ENCODE measurements around the gene SYT17. TPM values are rescaled to one million over a fixed set of nuclear protein-coding genes. Genes with fewer than 3 reads are reported as not detected.

The SYT17 gene
- total and polyA plus RNA-seq, 2 experiments from 2014 or later: not detected

DNA sequence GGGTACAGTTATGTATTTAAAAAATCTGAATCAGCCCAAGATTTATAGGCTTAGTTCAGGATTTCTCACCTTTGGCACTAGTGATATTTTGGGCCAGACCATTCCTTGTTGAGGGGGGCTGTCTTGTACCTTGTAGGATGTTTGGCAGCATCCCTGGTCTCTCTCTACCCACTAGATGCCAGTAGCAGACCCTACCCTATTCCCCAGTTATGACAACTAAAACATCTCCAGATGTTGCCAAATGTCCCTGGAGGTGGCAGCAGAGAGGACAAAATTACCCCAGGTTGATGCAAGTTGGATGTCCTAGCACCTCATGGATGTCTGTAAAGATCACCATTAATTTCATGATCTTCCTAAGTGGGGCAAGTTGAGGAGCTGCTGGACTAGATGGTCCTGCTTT lies 45.8 kb downstream of the SYT17 start:
- no peaks in the 10 kb centered on the region for H4K20me1 ChIP-seq (ENCODE audit: insufficient read depth)
- H3F3A ChIP-seq (ENCODE audit: insufficient read depth): no peaks in the 10 kb centered on the region
- DNase-seq: no peak
- in situ Hi-C loops (cut with MboI): no loop called here
- H2AFZ ChIP-seq: no peak overlapping the region
- no peak overlapping the region for H3K9ac ChIP-seq
- no peaks in the 10 kb centered on the region for H3K9me3 ChIP-seq (ENCODE audit: low read depth)
- no peaks in the 10 kb centered on the region for H3K36me3 ChIP-seq (ENCODE audit: low read depth)
- H3K79me2 ChIP-seq (ENCODE audit: insufficient read depth): no peaks in the 10 kb centered on the region
- H3K4me1 ChIP-seq (ENCODE audit: insufficient read depth): no peaks in the 10 kb centered on the region
- no peak overlapping the region for H3K4me3 ChIP-seq
- no peak for TF ChIP-seq EZH2phosphoT487 (IDR thresholded peaks at IDR 0.05; ENCODE audit: insufficient read depth, low read depth)
- TF ChIP-seq EZH2 (IDR thresholded peaks at IDR 0.05; ENCODE audit: insufficient read depth, poor library complexity, severe bottlenecking): no peak
- H3K4me2 ChIP-seq (ENCODE audit: unreplicated experiment): no peak overlapping the region
- H3K9me2 ChIP-seq (ENCODE audit: insufficient read depth): no peaks in the 10 kb centered on the region
- H3K27me3 ChIP-seq (replicated peaks; ENCODE audit: insufficient read depth): no peaks in the 10 kb centered on the region
- no peak overlapping the region for H3K27ac ChIP-seq

DNA sequence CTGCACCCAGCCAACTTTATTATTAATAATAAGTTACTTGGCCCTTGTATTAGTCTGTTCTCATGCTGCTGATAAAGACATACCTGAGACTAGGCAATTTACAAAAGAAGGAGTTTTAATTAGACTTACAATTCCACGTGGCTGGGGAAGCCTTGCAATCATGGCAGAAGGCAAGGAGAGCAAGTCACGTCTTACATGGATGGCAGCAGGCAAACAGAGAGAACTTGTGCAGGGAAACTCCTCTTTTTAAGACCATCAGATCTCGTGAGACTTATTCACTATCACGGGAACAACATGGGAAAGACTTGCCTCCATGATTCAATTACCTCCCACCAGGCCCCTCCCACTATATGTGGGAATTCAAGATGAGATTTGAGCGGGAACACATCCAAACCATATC lies 47.7 kb downstream of the SYT17 start:
- Histone ChIP-seq H3K4me1 (ENCODE audit: insufficient read depth) (no peaks in the 10 kb centered on the region), H3K36me3 (ENCODE audit: low read depth) (no peaks in the 10 kb centered on the region), H3K4me2 (ENCODE audit: unreplicated experiment) (no peak overlapping the region), H3K9me2 (ENCODE audit: insufficient read depth) (no peaks in the 10 kb centered on the region), H3K79me2 (ENCODE audit: insufficient read depth) (no peaks in the 10 kb centered on the region), H3K27ac (no peak overlapping the region), H3K9me3 (ENCODE audit: low read depth) (no peaks in the 10 kb centered on the region), H4K20me1 (ENCODE audit: insufficient read depth) (no peaks in the 10 kb centered on the region), H3F3A (ENCODE audit: insufficient read depth) (no peaks in the 10 kb centered on the region), H3K27me3 (replicated peaks; ENCODE audit: insufficient read depth) (no peaks in the 10 kb centered on the region), H3K4me3 (no peak overlapping the region), H3K9ac (no peak overlapping the region), H2AFZ (no peak overlapping the region)
- WGBS, 2 experiments (ENCODE audit: low coverage in 1 of 2, low lambda C conversion rate in 2 of 2, missing lambda C conversion rate in 2 of 2): 31 to 33% methylated on average over 5 of the region's 5 CpGs
- no peak for DNase-seq
- in situ Hi-C loops (cut with MboI): no loop called here
- no peak for TF ChIP-seq EZH2 (IDR thresholded peaks at IDR 0.05; ENCODE audit: insufficient read depth, poor library complexity, severe bottlenecking)
- no peak for TF ChIP-seq EZH2phosphoT487 (IDR thresholded peaks at IDR 0.05; ENCODE audit: insufficient read depth, low read depth)

DNA sequence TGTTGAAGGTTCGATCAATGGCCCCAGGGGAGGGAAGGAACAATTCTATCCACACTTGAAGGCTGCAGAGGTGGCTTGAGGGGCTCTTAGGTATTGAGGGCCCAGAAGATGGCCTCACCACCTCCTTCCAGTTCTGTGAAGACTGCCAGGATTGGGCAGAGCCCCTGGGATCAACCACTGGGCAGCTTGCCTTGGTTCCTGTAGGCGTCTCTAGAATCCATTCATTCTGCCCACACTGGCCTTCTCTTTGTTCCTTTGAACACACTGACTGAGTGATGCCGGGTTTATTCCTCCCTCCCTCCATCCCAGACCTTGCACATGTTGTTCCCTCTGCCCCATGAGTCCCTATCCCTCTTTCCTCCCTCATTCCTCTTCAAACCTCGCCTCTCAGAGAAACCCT lies 50.5 kb downstream of the SYT17 start:
- Histone ChIP-seq H4K20me1 (ENCODE audit: insufficient read depth) (no peaks in the 10 kb centered on the region), H3K9ac (no peak overlapping the region), H2AFZ (no peak overlapping the region), H3K36me3 (ENCODE audit: low read depth) (no peaks in the 10 kb centered on the region), H3K4me1 (ENCODE audit: insufficient read depth) (no peaks in the 10 kb centered on the region), H3K9me2 (ENCODE audit: insufficient read depth) (no peaks in the 10 kb centered on the region), H3K9me3 (ENCODE audit: low read depth) (no peaks in the 10 kb centered on the region), H3F3A (ENCODE audit: insufficient read depth) (no peaks in the 10 kb centered on the region), H3K27ac (no peak overlapping the region), H3K79me2 (ENCODE audit: insufficient read depth) (no peaks in the 10 kb centered on the region), H3K27me3 (replicated peaks; ENCODE audit: insufficient read depth) (no peaks in the 10 kb centered on the region), H3K4me2 (ENCODE audit: unreplicated experiment) (no peak overlapping the region), H3K4me3 (no peak overlapping the region)
- in situ Hi-C loops (cut with MboI): no loop called here
- TF ChIP-seq EZH2 (IDR thresholded peaks at IDR 0.05; ENCODE audit: insufficient read depth, poor library complexity, severe bottlenecking) (no peak), EZH2phosphoT487 (IDR thresholded peaks at IDR 0.05; ENCODE audit: insufficient read depth, low read depth) (no peak)
- 38 to 45% methylated on average over 4 of the region's 4 CpGs for WGBS, 2 experiments (ENCODE audit: low coverage in 1 of 2, low lambda C conversion rate in 2 of 2, missing lambda C conversion rate in 2 of 2)
- no peak for DNase-seq

DNA sequence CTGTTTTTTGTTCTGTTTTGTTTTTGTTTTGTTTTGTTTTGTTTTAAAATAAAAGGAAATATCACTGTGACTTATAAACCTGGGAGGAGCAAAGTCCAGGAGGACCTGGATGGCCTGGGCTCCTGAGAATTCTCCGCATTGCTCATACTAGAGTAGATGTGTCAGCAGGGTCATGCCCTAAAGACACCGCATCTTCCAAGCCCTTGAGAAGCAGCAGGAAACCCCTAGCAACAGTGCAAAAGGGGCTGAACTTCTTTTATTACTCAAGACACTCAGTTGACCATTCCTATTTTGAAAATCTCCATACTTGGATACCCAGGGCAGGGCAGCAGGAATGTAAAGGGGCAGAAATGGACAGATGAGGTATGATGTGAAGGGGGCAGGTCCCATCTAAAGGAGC lies 51.8 kb downstream of the SYT17 start:
- no peaks in the 10 kb centered on the region for H3K79me2 ChIP-seq (ENCODE audit: insufficient read depth)
- no peak for TF ChIP-seq EZH2 (IDR thresholded peaks at IDR 0.05; ENCODE audit: insufficient read depth, poor library complexity, severe bottlenecking)
- no peak for TF ChIP-seq EZH2phosphoT487 (IDR thresholded peaks at IDR 0.05; ENCODE audit: insufficient read depth, low read depth)
- no peaks in the 10 kb centered on the region for H3F3A ChIP-seq (ENCODE audit: insufficient read depth)
- H3K9me2 ChIP-seq (ENCODE audit: insufficient read depth): no peaks in the 10 kb centered on the region
- no peak overlapping the region for H3K9ac ChIP-seq
- H3K36me3 ChIP-seq (ENCODE audit: low read depth): no peaks in the 10 kb centered on the region
- H4K20me1 ChIP-seq (ENCODE audit: insufficient read depth): no peaks in the 10 kb centered on the region; the same call in 1 of the 2 replicates
- no peaks in the 10 kb centered on the region for H3K9me3 ChIP-seq (ENCODE audit: low read depth)
- no peak overlapping the region for H3K27ac ChIP-seq
- no peak for DNase-seq
- H3K4me1 ChIP-seq (ENCODE audit: insufficient read depth): no peaks in the 10 kb centered on the region
- H3K4me2 ChIP-seq (ENCODE audit: unreplicated experiment): no peak overlapping the region
- no peak overlapping the region for H3K4me3 ChIP-seq
- 68 to 71% methylated on average over 2 of the region's 2 CpGs for WGBS, 2 experiments (ENCODE audit: low coverage in 1 of 2, low lambda C conversion rate in 2 of 2, missing lambda C conversion rate in 2 of 2)
- H2AFZ ChIP-seq: no peak overlapping the region
- H3K27me3 ChIP-seq (replicated peaks; ENCODE audit: insufficient read depth): no peaks in the 10 kb centered on the region
- in situ Hi-C loops (cut with MboI): no loop called here
